Measurements from ENCODE around the gene TACC2.

DNA sequence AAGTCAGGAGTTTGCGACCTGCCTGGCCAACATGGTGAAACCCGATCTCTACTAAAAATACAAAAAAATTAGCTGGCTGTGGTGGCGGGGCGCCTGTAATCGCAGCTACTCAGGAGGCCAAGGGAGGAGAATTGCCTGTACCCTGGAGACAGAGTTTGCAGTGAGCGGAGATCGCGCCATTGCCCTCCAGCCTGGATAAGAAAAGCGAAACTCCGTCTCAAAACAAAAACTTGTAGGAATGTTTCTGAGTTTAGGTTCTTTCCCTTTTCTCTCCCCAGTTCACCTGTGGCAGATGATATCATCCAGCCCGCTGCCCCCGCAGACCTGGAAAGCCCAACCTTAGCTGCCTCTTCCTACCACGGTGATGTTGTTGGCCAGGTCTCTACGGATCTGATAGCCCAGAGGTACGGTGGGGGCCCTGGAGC lies 143.4 kb downstream of the TACC2 start:
- no peak for TF ChIP-seq POLR2A (IDR thresholded peaks at IDR 0.05)
- no peak for TF ChIP-seq CTCF (IDR thresholded peaks at IDR 0.05)
- no peak for TF ChIP-seq EP300 (IDR thresholded peaks at IDR 0.05)
